Thoracic aorta (tissue), 2 donors: Measurements from ENCODE around the gene TENM4. TPM values are rescaled to one million over a fixed set of nuclear protein-coding genes. Genes with fewer than 3 reads are reported as not detected.

ENCODE experiments used
- ATAC-seq: fragments of 150-250 bp; one replicate; pipeline ENCODE4 v1.8.0; 2017; ENCODE audit warnings: low read depth; ENCODE audit not compliant: insufficient number of reproducible peaks, low FRiP score
- DNase-seq: peaks from one replicate; pipeline ENCODE4 v3.0.0-alpha.2; 2020; ENCODE audit warnings: low spot score
- H3K27ac ChIP-seq, 2 donors: fragments of 200-600 bp; sonication (generic); 1 replicate in 1 of 2; 2 replicates in 1 of 2; pipeline ENCODE4 v1.5.1; 2016; ENCODE audit warnings: mild to moderate bottlenecking in 2 of 2, moderate library complexity in 2 of 2
- H3K27me3 ChIP-seq: fragments of 200-600 bp; sonication (generic); replicated peaks from 2 replicates; pipeline ENCODE4 v1.6.0; 2016; ENCODE audit warnings: mild to moderate bottlenecking; ENCODE audit not compliant: insufficient read depth
- H3K36me3 ChIP-seq: fragments of 200-600 bp; sonication (generic); one replicate; pipeline ENCODE4 v1.5.1; 2016
- H3K4me1 ChIP-seq, 2 donors: fragments of 200-600 bp; sonication (generic); 1 replicate in 1 of 2; 2 replicates in 1 of 2; pipeline versions ENCODE4 v1.5.1 to v1.6.0; 2016; ENCODE audit warnings: low read depth in 2 of 2, mild to moderate bottlenecking in 1 of 2; ENCODE audit not compliant: control insufficient read depth in 1 of 2
- H3K4me3 ChIP-seq: fragments of 200-600 bp; sonication (generic); 2 replicates; pipeline ENCODE4 v1.5.1; 2016; ENCODE audit warnings: mild to moderate bottlenecking
- H3K9me3 ChIP-seq: fragments of 200-600 bp; sonication (generic); 2 replicates; pipeline ENCODE4 v1.5.1; 2016
- CTCF ChIP-seq: fragments of 200-600 bp; sonication (generic); IDR thresholded peaks from one replicate; pipeline ENCODE4 v1.5.1; 2019; ENCODE audit warnings: antibody characterized with exemption
- total RNA-seq, 2 donors: library from RNA; depleted of rRNA; stranded (reverse); fragments of >200 nt; gene quantifications; one replicate each; pipeline versions ENCODE4 v1.1.0 to v1.2.3, GENCODE V29; 2016

TENM4 gene
- total RNA-seq, 2 donors from 2014 or later, result 6.1 to 13.3 TPM

GRCh38 chr11:78789375-78789774, 651.5 kb downstream of the TENM4 start:
- no peak for ATAC-seq
- Histone ChIP-seq H3K4me1 (no peaks in the 10 kb centered on the region), H3K27me3 (no peaks in the 10 kb centered on the region), H3K36me3 (no peaks in the 10 kb centered on the region), H3K27ac (no peak overlapping the region), H3K9me3 (no peaks in the 10 kb centered on the region), H3K4me3 (no peak overlapping the region)
- no peak for TF ChIP-seq CTCF
- no peak for DNase-seq

- no peak for DNase-seq
- no peak for TF ChIP-seq CTCF
- no peaks in the 10 kb centered on the region for H3K9me3 ChIP-seq
- ATAC-seq, result no peak
- H3K4me3 ChIP-seq, result no peak overlapping the region
- H3K4me1 ChIP-seq, result no peaks in the 10 kb centered on the region
- H3K27ac ChIP-seq, result no peak overlapping the region
- no peaks in the 10 kb centered on the region for H3K36me3 ChIP-seq
- no peaks in the 10 kb centered on the region for H3K27me3 ChIP-seq
Measured at GRCh38 chr11:78788533-78788932, 652.3 kb downstream of the TENM4 start.

- H3K9me3 ChIP-seq, result no peaks in the 10 kb centered on the region
- no peak overlapping the region for H3K27ac ChIP-seq
- DNase-seq, result no peak
- no peaks in the 10 kb centered on the region for H3K36me3 ChIP-seq
- no peaks in the 10 kb centered on the region for H3K27me3 ChIP-seq
- ATAC-seq, result no peak
- no peak for TF ChIP-seq CTCF
- H3K4me1 ChIP-seq, result no peaks in the 10 kb centered on the region
- no peak overlapping the region for H3K4me3 ChIP-seq
Measured at GRCh38 chr11:78787696-78788095, 653.1 kb downstream of the TENM4 start.

GRCh38 chr11:78786746-78787145, 654.1 kb downstream of the TENM4 start:
- Histone ChIP-seq H3K27me3 (no peaks in the 10 kb centered on the region), H3K4me3 (no peak overlapping the region), H3K36me3 (no peaks in the 10 kb centered on the region), H3K9me3 (no peaks in the 10 kb centered on the region), H3K27ac (no peak overlapping the region), H3K4me1 (no peaks in the 10 kb centered on the region)
- TF ChIP-seq CTCF, result no peak
- no peak for DNase-seq
- no peak for ATAC-seq

GRCh38 chr11:78786086-78786485, 654.7 kb downstream of the TENM4 start:
- Histone ChIP-seq H3K4me3 (no peak overlapping the region), H3K27ac (no peak overlapping the region), H3K27me3 (no peaks in the 10 kb centered on the region), H3K9me3 (no peaks in the 10 kb centered on the region), H3K36me3 (no peaks in the 10 kb centered on the region), H3K4me1 (no peaks in the 10 kb centered on the region)
- DNase-seq (no peak), ATAC-seq (no peak)
- no peak for TF ChIP-seq CTCF
